ENCODE results near the gene ANO7.

Gene ANO7, protein sequence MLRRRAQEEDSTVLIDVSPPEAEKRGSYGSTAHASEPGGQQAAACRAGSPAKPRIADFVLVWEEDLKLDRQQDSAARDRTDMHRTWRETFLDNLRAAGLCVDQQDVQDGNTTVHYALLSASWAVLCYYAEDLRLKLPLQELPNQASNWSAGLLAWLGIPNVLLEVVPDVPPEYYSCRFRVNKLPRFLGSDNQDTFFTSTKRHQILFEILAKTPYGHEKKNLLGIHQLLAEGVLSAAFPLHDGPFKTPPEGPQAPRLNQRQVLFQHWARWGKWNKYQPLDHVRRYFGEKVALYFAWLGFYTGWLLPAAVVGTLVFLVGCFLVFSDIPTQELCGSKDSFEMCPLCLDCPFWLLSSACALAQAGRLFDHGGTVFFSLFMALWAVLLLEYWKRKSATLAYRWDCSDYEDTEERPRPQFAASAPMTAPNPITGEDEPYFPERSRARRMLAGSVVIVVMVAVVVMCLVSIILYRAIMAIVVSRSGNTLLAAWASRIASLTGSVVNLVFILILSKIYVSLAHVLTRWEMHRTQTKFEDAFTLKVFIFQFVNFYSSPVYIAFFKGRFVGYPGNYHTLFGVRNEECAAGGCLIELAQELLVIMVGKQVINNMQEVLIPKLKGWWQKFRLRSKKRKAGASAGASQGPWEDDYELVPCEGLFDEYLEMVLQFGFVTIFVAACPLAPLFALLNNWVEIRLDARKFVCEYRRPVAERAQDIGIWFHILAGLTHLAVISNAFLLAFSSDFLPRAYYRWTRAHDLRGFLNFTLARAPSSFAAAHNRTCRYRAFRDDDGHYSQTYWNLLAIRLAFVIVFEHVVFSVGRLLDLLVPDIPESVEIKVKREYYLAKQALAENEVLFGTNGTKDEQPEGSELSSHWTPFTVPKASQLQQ

GRCh38 chr2:241188361-241189092 lies at the start of gene ANO7:
Gene ANO7 (plus strand): TSS chr2:241188677. CDS start chr2:241190064, 1,387 bp downstream.
- DNase-seq (ENCODE audit: low read depth in 2 of 2): no peak
- no peak for TF ChIP-seq CTCF (IDR thresholded peaks at IDR 0.05; ENCODE audit: low read depth, low read length)
- H3K4me3 ChIP-seq (replicated peaks in 1 of 2; ENCODE audit: low read depth in 2 of 2, low read length in 2 of 2): no peak within 1 kb of the TSS

- DNase-seq (ENCODE audit: low read depth in 2 of 2): no peak
- H3K4me3 ChIP-seq (replicated peaks in 1 of 2; ENCODE audit: low read depth in 2 of 2, low read length in 2 of 2): no peak overlapping the region
- TF ChIP-seq CTCF (IDR thresholded peaks at IDR 0.05; ENCODE audit: low read depth, low read length): no peak
Observed at GRCh38 chr2:241139531-241140444, 48.7 kb upstream of the ANO7 start.

GRCh38 chr2:241140445-241140840 lies 48.0 kb upstream of the ANO7 start:
- no peak for TF ChIP-seq CTCF (IDR thresholded peaks at IDR 0.05; ENCODE audit: low read depth, low read length)
- H3K4me3 ChIP-seq (replicated peaks in 1 of 2; ENCODE audit: low read depth in 2 of 2, low read length in 2 of 2): no peak overlapping the region
- DNase-seq (ENCODE audit: low read depth in 2 of 2): no peak

- no peak for TF ChIP-seq CTCF (IDR thresholded peaks at IDR 0.05; ENCODE audit: low read depth, low read length)
- DNase-seq (ENCODE audit: low read depth in 2 of 2): no peak
Observed at GRCh38 chr2:241141214-241141770, 47.2 kb upstream of the ANO7 start.

GRCh38 chr2:241142063-241142462 lies 46.4 kb upstream of the ANO7 start:
- DNase-seq (ENCODE audit: low read depth in 2 of 2): no peak
- no peak for TF ChIP-seq CTCF (IDR thresholded peaks at IDR 0.05; ENCODE audit: low read depth, low read length)
- H3K4me3 ChIP-seq (replicated peaks in 1 of 2; ENCODE audit: low read depth in 2 of 2, low read length in 2 of 2): no peak overlapping the region

More at GRCh38 chr2:241141214-241141770, 47.2 kb upstream of the ANO7 start:
- H3K4me3 ChIP-seq (replicated peaks in 1 of 2; ENCODE audit: low read depth in 2 of 2, low read length in 2 of 2): no peak overlapping the region
